Measurements from ENCODE around the gene TNK2.
"Not testable (repeated sequence)": the region's sequence is repeated elsewhere in the genome, so short reads cannot be mapped to it uniquely, and the experiment has no call there.

Gene TNK2

GRCh38 chr3:195844671-195845218 lies 63.6 kb downstream of the TNK2 start:
- DNase-seq, result no peak

- DNase-seq, result no peak
Observed at GRCh38 chr3:195839260-195840010, 68.9 kb downstream of the TNK2 start.

- DNase-seq, result no peak
Observed at GRCh38 chr3:195838714-195839113, 69.6 kb downstream of the TNK2 start.

- DNase-seq, result no peak
Observed at GRCh38 chr3:195836476-195837135, 71.7 kb downstream of the TNK2 start.

GRCh38 chr3:195835791-195836190 lies 72.6 kb downstream of the TNK2 start:
- no peak for DNase-seq

GRCh38 chr3:195834675-195835583 lies 73.4 kb downstream of the TNK2 start:
- DNase-seq, result no peak

GRCh38 chr3:195829897-195830254 lies 78.5 kb downstream of the TNK2 start:
- DNase-seq, result no peak

GRCh38 chr3:195828762-195829161 lies 79.6 kb downstream of the TNK2 start:
- no peak for DNase-seq

GRCh38 chr3:195825857-195826804 lies 82.2 kb downstream of the TNK2 start:
- no peak for DNase-seq

- DNase-seq, result no peak
Observed at GRCh38 chr3:195825191-195825588, 83.2 kb downstream of the TNK2 start.

GRCh38 chr3:195824425-195825190 lies 83.7 kb downstream of the TNK2 start:
- DNase-seq, result not testable (repeated sequence)

GRCh38 chr3:195823999-195824398 lies 84.4 kb downstream of the TNK2 start:
- no peak for DNase-seq

GRCh38 chr3:195823280-195823679 lies 85.1 kb downstream of the TNK2 start:
- DNase-seq, result no peak

- no peak for DNase-seq
Observed at GRCh38 chr3:195822131-195822696, 86.1 kb downstream of the TNK2 start.

- DNase-seq, result no peak
Observed at GRCh38 chr3:195821403-195822130, 86.8 kb downstream of the TNK2 start.

- DNase-seq, result no peak
Observed at GRCh38 chr3:195820901-195821300, 87.5 kb downstream of the TNK2 start.

- DNase-seq, result no peak
Observed at GRCh38 chr3:195820186-195820585, 88.2 kb downstream of the TNK2 start.

- DNase-seq, result no peak
Observed at GRCh38 chr3:195818301-195818700, 90.0 kb downstream of the TNK2 start.

- no peak for DNase-seq
Observed at GRCh38 chr3:195817578-195818135, 90.7 kb downstream of the TNK2 start.
